NB4 (cell line): ENCODE data around the gene SLC4A9.
A peak's percentile ranks its signal among the peaks of the same experiment; 100 is the strongest.

Source experiments
- DNase-seq: peaks from one replicate; pipeline ENCODE4 v3.0.0; 2010; ENCODE audit warnings: low read depth
- H3K4me3 ChIP-seq: one replicate; pipeline ENCODE4 v1.5.1; 2011; ENCODE audit warnings: mild to moderate bottlenecking, low read depth, low read length, moderate library complexity
- CTCF ChIP-seq: IDR thresholded peaks from one replicate; pipeline ENCODE4 v1.5.1; 2012; ENCODE audit warnings: low read depth, low read length
- MYC ChIP-seq: IDR thresholded peaks from 2 replicates; pipeline ENCODE4 v1.6.1; 2011; ENCODE audit warnings: low read depth, low read length
- POLR2A ChIP-seq: IDR thresholded peaks from 2 replicates; pipeline ENCODE4 v1.6.1; 2011; ENCODE audit warnings: mild to moderate bottlenecking; ENCODE audit not compliant: insufficient read length; ENCODE audit errors: extremely low read depth
- TF ChIP-seq, protein P1 (sequence below): IDR thresholded peaks from 2 replicates; pipeline ENCODE4 v1.6.1; 2011; ENCODE audit warnings: low read depth, low read length

SLC4A9 gene

DNA sequence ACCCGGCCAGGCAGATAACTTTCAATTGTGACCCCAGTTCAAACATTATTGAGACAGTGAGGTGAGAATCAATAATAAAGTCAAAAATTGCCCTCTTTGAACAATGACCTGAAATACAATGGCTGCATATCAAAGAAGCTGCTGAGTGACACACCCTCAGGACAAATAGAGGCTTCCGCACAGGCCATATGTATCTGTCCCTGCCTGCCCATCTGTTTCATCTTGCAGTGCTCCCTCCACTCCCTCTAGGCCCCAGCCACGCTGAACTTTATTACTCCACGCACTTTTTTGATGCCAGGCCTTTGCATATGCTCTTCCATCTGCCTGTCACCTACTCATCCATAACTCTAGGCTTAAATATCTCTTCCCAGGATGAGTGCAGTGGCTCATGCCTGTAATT lies 41.2 kb upstream of the SLC4A9 start:
- no peak for DNase-seq
- TF ChIP-seq MYC, result no peak
- TF ChIP-seq, protein P1, sequence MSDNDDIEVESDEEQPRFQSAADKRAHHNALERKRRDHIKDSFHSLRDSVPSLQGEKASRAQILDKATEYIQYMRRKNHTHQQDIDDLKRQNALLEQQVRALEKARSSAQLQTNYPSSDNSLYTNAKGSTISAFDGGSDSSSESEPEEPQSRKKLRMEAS, result no peak
- no peak for TF ChIP-seq CTCF
- no peak for TF ChIP-seq POLR2A
- no peak overlapping the region for H3K4me3 ChIP-seq

DNA sequence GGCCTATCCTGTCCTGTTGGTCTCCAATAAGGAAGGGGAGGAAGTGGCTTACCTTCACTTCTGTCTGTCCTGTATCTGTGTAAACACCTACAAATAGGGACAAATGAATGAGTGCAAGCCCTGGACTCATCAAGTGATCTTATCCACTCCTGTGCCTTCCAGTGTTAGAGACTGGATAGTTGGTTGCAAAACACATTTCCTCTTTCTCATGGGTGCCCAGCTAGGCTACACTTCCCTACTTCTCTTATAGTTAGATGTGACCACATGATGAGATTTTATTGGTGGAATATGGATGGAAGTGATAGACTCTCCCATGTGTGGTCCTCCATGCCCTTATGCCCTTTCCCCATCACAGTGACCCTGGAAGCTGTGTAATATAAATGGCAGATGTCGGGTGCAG lies 40.2 kb upstream of the SLC4A9 start:
- peak; percentile 67 for DNase-seq
- TF ChIP-seq CTCF (no peak), POLR2A (no peak), MYC (no peak)
- TF ChIP-seq, protein P1, result no peak
- H3K4me3 ChIP-seq, result no peak overlapping the region

- TF ChIP-seq MYC, result no peak
- no peak for TF ChIP-seq CTCF
- TF ChIP-seq, protein P1, result no peak
- no peak for TF ChIP-seq POLR2A
- peak; percentile 85 for DNase-seq
- H3K4me3 ChIP-seq, result no peak overlapping the region
Observed at GRCh38 chr5:140321796-140322195, 38.2 kb upstream of the SLC4A9 start.

DNA sequence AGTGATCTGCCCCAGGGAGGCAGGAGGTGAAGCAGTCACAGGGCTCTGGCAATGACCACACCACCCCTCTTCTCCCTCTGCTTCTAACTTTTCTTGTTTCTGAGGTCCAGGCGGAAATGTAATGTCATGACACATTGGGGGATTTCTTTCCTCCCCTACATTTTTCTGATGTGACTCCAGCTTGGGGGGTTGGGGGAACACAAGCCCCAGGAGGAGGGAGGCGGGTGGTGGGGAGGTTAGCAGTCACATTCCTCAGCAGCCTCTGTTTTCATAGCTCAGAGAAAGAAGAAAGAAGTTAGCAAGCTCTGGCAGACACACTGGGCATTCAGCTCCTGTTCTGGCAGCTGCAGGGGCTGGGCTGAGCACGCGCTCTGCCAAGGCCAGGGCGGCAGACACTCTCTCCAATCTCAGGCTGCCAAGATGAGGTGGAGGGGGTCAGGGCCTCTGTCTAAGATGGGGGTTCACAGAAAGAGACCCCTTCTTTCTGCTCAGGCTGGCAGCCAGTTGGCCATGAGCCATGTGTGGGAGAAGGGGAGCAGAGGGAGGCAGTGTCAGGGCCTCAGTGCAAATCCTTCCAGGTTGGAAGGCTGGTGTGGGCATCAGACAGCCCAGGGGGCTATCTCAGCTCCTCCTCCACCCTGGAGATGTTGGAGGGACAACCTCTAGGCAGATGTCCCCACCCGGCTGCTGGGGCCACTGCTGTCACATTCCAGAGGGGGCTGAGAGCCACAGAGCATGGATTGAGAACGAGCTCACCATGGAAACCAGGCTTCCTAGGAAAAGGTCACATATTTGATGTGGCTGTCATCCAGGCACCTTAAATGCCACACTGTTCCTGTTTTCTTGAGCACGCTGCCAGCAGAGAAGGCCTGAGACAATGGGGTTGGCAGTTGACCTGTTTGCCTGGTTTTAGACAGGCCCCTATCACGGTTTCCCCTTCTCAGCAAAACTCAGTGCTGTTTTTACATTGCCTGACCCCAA lies 37.0 kb upstream of the SLC4A9 start:
- DNase-seq, result no peak
- TF ChIP-seq MYC, result no peak
- TF ChIP-seq, protein P1, result no peak
- H3K4me3 ChIP-seq, result no peak overlapping the region

GRCh38 chr5:140324041-140324600 lies 35.9 kb upstream of the SLC4A9 start:
- no peak overlapping the region for H3K4me3 ChIP-seq

GRCh38 chr5:140324617-140325241 lies 35.3 kb upstream of the SLC4A9 start:
- peak; percentile 58 for DNase-seq
- H3K4me3 ChIP-seq, result no peak overlapping the region
- no peak for TF ChIP-seq CTCF
- TF ChIP-seq POLR2A, result no peak
- TF ChIP-seq MYC, result no peak
- TF ChIP-seq, protein P1, result no peak

More at GRCh38 chr5:140324041-140324600, 35.9 kb upstream of the SLC4A9 start:
- TF ChIP-seq, protein P1, result no peak
- TF ChIP-seq POLR2A, result no peak
- TF ChIP-seq MYC, result no peak
- no peak for DNase-seq
